GM18861 (cell line): ENCODE data around the gene GSG1.
"Not testable (repeated sequence)": the region's sequence is repeated elsewhere in the genome, so short reads cannot be mapped to it uniquely, and the experiment has no call there.

Experiments
- ATAC-seq: cut with Tn5 transposase; IDR thresholded peaks from one replicate; pipeline ENCODE4 v1.9.1; 2021; ENCODE audit not compliant: unreplicated experiment

The GSG1 gene

GRCh38 chr12:13093191-13093847, 10.1 kb downstream of the GSG1 start:
- no peak for ATAC-seq

- ATAC-seq, result no peak
Observed at GRCh38 chr12:13091832-13092231, 11.6 kb downstream of the GSG1 start.

GRCh38 chr12:13090054-13090453, 13.4 kb downstream of the GSG1 start:
- no peak for ATAC-seq

- ATAC-seq, result no peak
Observed at GRCh38 chr12:13088496-13088895, 15.0 kb downstream of the GSG1 start.

- no peak for ATAC-seq
Observed at GRCh38 chr12:13087766-13088165, 15.7 kb downstream of the GSG1 start.

- ATAC-seq, result no peak
Observed at GRCh38 chr12:13085968-13086686, 17.3 kb downstream of the GSG1 start.

- ATAC-seq, result no peak
Observed at GRCh38 chr12:13084898-13085640, 18.4 kb downstream of the GSG1 start.

GRCh38 chr12:13083638-13084037, 19.8 kb downstream of the GSG1 start:
- not testable (repeated sequence) for ATAC-seq

- ATAC-seq, result no peak
Observed at GRCh38 chr12:13082861-13083260, 20.6 kb downstream of the GSG1 start.

- no peak for ATAC-seq
Observed at GRCh38 chr12:13080266-13080665, 23.2 kb downstream of the GSG1 start.

- ATAC-seq, result no peak
Observed at GRCh38 chr12:13079440-13079906, 24.0 kb downstream of the GSG1 start.

- ATAC-seq, result no peak
Observed at GRCh38 chr12:13075786-13076570, 27.5 kb downstream of the GSG1 start.

GRCh38 chr12:13075118-13075480, 28.4 kb downstream of the GSG1 start:
- ATAC-seq, result no peak

GRCh38 chr12:13074396-13075117, 28.9 kb downstream of the GSG1 start:
- ATAC-seq, result no peak

GRCh38 chr12:13073173-13073572, 30.3 kb downstream of the GSG1 start:
- ATAC-seq, result no peak

- ATAC-seq, result no peak
Observed at GRCh38 chr12:13071305-13072280, 31.9 kb downstream of the GSG1 start.

GRCh38 chr12:13069380-13069779, 34.1 kb downstream of the GSG1 start:
- no peak for ATAC-seq

GRCh38 chr12:13067322-13067721, 36.1 kb downstream of the GSG1 start:
- ATAC-seq, result no peak

- ATAC-seq, result no peak
Observed at GRCh38 chr12:13066459-13066858, 37.0 kb downstream of the GSG1 start.
